ENCODE data around the gene AGO4.
"Not testable (repeated sequence)": the region's sequence is repeated elsewhere in the genome, so short reads cannot be mapped to it uniquely, and the experiment has no call there.

The AGO4 gene

GRCh38 chr1:35773711-35774110 is 34.1 kb upstream of the AGO4 start:
- DNase-seq (ENCODE audit: low read depth, low spot score) = no peak
- TF ChIP-seq, protein P1, sequence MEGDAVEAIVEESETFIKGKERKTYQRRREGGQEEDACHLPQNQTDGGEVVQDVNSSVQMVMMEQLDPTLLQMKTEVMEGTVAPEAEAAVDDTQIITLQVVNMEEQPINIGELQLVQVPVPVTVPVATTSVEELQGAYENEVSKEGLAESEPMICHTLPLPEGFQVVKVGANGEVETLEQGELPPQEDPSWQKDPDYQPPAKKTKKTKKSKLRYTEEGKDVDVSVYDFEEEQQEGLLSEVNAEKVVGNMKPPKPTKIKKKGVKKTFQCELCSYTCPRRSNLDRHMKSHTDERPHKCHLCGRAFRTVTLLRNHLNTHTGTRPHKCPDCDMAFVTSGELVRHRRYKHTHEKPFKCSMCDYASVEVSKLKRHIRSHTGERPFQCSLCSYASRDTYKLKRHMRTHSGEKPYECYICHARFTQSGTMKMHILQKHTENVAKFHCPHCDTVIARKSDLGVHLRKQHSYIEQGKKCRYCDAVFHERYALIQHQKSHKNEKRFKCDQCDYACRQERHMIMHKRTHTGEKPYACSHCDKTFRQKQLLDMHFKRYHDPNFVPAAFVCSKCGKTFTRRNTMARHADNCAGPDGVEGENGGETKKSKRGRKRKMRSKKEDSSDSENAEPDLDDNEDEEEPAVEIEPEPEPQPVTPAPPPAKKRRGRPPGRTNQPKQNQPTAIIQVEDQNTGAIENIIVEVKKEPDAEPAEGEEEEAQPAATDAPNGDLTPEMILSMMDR (IDR thresholded peaks at IDR 0.05; ENCODE audit: low read depth, low read length) = no peak
- in situ Hi-C loops (cut with HindIII; ENCODE audit: low sequenced_read_pairs) = no loop called here
- no peak overlapping the region for H3K4me3 ChIP-seq (ENCODE audit: low read depth, low read length)

- in situ Hi-C loops (cut with HindIII; ENCODE audit: low sequenced_read_pairs); H3K4me3 ChIP-seq (ENCODE audit: low read depth, low read length); DNase-seq (ENCODE audit: low read depth, low spot score): not testable (repeated sequence)
Measured at GRCh38 chr1:35776172-35776571, 31.6 kb upstream of the AGO4 start.

DNA sequence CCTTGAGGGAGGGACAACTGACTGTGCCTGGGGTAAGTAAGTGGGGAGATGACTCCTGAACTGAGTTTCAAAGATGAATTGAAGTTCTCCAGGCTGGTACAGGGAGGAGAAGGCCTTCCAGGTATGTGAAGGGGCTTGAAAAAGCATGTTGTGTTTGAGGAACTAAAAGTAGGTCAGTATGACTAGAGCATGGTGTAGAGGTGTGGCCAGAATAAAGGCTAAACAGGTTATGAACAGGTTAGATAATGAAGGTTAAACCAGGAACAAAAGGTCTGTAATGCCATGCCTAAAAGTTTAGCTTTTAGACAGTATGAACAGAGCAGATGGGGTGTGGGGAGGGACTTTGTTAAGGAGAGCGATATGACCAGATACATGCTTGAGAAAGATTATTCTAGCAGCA is 30.7 kb upstream of the AGO4 start:
- no peak overlapping the region for H3K4me3 ChIP-seq (ENCODE audit: low read depth, low read length)
- in situ Hi-C loops (cut with HindIII; ENCODE audit: low sequenced_read_pairs) = no loop called here
- TF ChIP-seq, protein P1 (IDR thresholded peaks at IDR 0.05; ENCODE audit: low read depth, low read length) = no peak
- no peak for DNase-seq (ENCODE audit: low read depth, low spot score)

DNA sequence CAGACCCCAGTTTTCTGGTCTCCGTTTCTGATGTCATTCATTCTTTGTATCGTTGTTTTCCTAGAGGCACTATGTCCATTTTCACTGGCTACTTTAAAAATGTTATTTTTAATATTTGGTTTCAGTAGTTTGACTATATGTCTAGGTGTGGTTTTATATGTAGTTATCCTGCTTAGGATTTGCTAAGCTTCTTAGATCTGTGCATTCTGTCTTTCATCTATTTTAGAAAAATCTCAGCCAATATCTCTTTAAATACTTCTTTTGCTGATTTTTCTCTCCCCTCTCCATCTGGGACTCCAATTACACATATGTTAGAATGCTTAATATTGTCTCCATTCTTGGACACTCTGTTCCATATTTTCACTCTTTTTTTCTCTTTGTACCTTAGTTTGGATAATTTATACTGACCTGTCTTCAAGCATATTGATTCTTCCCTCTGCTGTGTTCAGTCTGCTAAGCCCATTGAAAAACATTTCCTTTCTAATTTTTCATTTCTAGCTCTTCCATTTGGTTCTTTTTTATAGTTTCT is 24.7 kb upstream of the AGO4 start:
- no peak for DNase-seq (ENCODE audit: low read depth, low spot score)
- TF ChIP-seq, protein P1 (IDR thresholded peaks at IDR 0.05; ENCODE audit: low read depth, low read length) = no peak
- no peak overlapping the region for H3K4me3 ChIP-seq (ENCODE audit: low read depth, low read length)
- in situ Hi-C loops (cut with HindIII; ENCODE audit: low sequenced_read_pairs) = no loop called here

GRCh38 chr1:35784364-35784763 is 23.5 kb upstream of the AGO4 start:
- in situ Hi-C loops (cut with HindIII; ENCODE audit: low sequenced_read_pairs); H3K4me3 ChIP-seq (ENCODE audit: low read depth, low read length); DNase-seq (ENCODE audit: low read depth, low spot score): not testable (repeated sequence)

GRCh38 chr1:35788139-35788538 is 19.7 kb upstream of the AGO4 start:
- no peak overlapping the region for H3K4me3 ChIP-seq (ENCODE audit: low read depth, low read length)
- TF ChIP-seq, protein P1 (IDR thresholded peaks at IDR 0.05; ENCODE audit: low read depth, low read length) = no peak
- no peak for DNase-seq (ENCODE audit: low read depth, low spot score)
- in situ Hi-C loops (cut with HindIII; ENCODE audit: low sequenced_read_pairs) = no loop called here

GRCh38 chr1:35790670-35791069 is 17.1 kb upstream of the AGO4 start:
- no peak overlapping the region for H3K4me3 ChIP-seq (ENCODE audit: low read depth, low read length)
- TF ChIP-seq, protein P1 (IDR thresholded peaks at IDR 0.05; ENCODE audit: low read depth, low read length) = no peak
- in situ Hi-C loops (cut with HindIII; ENCODE audit: low sequenced_read_pairs) = no loop called here
- DNase-seq (ENCODE audit: low read depth, low spot score) = no peak

- no peak for DNase-seq (ENCODE audit: low read depth, low spot score)
- no peak overlapping the region for H3K4me3 ChIP-seq (ENCODE audit: low read depth, low read length)
- in situ Hi-C loops (cut with HindIII; ENCODE audit: low sequenced_read_pairs) = no loop called here
- TF ChIP-seq, protein P1 (IDR thresholded peaks at IDR 0.05; ENCODE audit: low read depth, low read length) = no peak
Measured at GRCh38 chr1:35795295-35795694, 12.5 kb upstream of the AGO4 start.
